ENCODE data around the gene FBXO36. TPM values are rescaled to one million over a fixed set of nuclear protein-coding genes. Genes with fewer than 3 reads are reported as not detected.
"Not testable (repeated sequence)": the region's sequence is repeated elsewhere in the genome, so short reads cannot be mapped to it uniquely, and the experiment has no call there.

Gene FBXO36
- total RNA-seq, 1 donor from 2014 or later, result 0.62 TPM

DNA sequence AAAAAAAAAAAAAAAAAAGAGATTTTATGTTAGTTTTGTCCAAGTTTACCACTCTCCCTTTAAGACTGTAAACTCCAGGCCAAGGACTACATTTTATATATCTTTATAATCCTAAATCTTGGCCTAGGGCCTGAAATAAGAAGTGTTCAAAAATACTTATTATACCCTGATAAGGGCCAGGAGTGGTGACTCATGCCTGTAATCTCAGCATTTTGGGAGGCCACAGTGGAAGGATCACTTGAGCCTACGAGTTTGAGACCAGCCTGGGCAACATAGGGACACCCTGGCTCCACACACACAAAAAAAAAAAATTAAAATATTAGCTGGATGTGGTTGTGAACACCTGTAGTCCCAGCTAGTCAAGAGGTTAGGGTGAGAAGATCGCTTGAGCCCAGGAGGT, 13.2 kb upstream of the FBXO36 start:
- no peak for DNase-seq (ENCODE audit: missing footprints)
- intact Hi-C loops (cut with DNase I), result no loop called here
- ATAC-seq, result no peak

DNA sequence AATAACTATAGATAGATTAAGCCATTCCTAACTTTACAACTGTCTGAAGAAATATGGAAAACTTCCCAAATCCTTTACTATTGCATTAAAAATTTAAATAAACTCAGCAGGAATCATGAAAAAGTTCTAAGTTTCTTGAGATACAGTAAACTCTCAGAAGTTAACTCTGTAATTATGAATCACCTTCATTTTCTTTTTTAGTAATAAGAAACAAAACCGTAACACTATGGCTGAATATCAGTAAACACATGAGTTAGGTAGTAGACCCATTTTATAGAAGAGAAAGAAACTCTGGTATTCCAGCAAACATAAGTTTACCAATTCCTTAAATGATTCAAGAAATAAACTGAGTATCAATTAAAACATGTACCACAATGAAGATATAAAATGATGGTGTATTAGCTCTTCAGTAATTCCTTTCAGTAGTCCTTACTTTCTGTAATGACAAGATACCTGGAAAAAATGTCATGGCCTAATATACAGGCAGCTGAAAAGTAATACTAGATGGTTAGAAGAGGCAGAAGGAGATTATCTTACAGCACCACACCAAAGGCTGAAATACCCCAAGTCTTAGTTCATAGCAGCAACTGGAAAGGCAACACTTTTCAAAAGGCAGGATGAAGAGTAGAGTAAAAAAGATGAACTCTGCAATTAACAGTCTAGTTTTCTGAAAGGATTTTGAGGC, 12.0 kb upstream of the FBXO36 start:
- DNase-seq (ENCODE audit: missing footprints) (no peak), ATAC-seq (no peak)
- intact Hi-C loops (cut with DNase I), result no loop called here

DNA sequence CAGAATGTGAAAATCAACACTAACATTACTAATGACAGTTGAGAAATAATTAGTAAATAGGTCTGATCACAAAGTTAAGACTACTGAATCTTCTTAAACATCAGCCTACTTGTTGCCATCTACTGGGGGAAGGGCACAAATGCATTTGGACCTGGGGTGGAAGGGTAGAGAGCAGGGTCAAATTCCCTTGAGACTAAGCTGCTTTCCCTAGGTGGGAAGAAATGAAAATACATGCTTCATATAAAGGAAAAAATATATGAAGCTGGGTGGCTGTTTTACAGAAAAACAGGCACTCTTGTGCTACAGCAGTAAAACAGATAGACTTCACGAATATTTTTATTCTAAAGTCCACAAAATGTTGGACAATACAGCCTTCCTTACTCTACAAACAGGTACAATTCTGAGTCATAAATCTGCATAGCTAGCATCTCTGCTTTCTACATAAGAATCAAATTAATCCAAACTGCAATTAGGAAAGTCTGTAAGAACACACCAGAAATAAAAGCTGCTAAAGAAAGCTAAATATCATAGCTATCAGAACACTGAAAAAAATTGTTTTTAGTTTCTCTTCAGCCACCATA, 11.4 kb upstream of the FBXO36 start:
- no peak for DNase-seq (ENCODE audit: missing footprints)
- no peak for ATAC-seq
- intact Hi-C loops (cut with DNase I), result no loop called here

DNA sequence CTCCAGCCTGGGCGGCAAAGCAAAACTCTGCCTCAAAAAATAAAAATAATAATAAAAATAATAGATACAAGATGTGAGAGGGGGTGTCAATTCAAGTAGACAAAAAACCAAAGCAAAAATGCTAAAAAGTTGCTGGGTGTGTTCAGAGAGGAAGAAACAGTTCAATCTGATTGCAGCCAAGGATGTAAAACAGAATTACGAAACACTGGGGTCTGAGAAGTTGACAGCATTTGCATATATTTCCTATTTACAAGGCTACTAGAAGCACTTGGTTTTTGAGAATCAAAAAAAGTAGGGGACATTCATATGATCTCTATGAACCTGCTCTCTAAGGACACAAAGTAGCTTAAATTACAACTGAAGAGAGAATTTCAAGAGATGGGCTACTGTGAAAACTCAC, 8.1 kb upstream of the FBXO36 start:
- intact Hi-C loops (cut with DNase I), result no loop called here

DNA sequence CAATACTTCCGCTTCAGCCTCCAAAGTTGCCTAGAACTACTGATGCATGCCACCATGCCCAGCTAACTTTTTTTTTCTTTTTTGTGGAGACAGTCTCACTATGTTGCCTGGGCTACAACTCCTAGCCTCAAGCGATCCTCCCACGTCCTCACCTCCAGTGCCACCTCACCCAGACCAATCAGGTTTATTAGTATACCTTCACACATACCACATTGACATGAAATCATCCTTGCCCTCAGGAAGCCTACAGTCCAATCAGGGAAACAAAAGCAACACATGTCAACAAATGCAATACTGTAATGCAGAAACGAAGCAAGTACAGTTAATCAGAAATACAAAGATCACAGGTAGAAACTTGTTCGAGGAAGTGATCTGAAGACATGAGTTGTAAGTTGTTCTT, 4.5 kb upstream of the FBXO36 start:
- intact Hi-C loops (cut with DNase I), result no loop called here
- ATAC-seq (no peak), DNase-seq (ENCODE audit: missing footprints) (no peak)

More for the DNA sequence above, 8.1 kb upstream of the FBXO36 start:
- ATAC-seq, result no peak
- no peak for DNase-seq (ENCODE audit: missing footprints)

DNA sequence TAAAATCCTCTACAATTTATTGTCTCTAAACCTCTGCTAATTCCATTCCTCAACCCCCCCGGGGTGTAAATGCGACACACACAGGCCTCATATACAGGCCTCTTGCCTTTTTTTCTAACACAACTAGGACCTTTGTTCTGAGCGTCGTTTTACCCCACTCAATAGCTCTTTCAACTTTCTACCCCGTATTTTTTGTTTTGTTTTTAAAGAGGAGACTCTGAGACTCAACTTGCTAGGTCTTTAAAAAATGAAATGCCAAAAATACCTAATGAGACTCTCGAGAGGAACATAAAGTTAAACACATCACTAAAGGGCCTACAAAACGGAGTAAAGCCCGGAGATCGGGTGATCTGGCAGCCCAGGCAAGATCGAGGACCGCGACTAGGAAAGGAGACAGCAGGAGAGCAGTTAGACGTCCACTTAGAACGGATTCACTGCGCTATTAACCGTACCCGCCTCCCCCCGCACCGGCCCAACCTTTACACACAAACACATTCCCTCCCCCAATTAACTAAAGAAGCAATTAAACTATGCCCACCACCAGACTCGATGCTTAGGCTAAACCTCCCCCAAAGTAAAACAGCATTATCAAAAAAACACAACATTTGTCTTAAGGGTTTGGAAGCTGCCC, 2.2 kb upstream of the FBXO36 start:
- DNase-seq (ENCODE audit: missing footprints), result no peak
- intact Hi-C loops (cut with DNase I), result loop anchor here (2.0 kb wide), 1 partner anchor 119 kb away; no protein-coding TSS in a partner anchor
- no peak for ATAC-seq

DNA sequence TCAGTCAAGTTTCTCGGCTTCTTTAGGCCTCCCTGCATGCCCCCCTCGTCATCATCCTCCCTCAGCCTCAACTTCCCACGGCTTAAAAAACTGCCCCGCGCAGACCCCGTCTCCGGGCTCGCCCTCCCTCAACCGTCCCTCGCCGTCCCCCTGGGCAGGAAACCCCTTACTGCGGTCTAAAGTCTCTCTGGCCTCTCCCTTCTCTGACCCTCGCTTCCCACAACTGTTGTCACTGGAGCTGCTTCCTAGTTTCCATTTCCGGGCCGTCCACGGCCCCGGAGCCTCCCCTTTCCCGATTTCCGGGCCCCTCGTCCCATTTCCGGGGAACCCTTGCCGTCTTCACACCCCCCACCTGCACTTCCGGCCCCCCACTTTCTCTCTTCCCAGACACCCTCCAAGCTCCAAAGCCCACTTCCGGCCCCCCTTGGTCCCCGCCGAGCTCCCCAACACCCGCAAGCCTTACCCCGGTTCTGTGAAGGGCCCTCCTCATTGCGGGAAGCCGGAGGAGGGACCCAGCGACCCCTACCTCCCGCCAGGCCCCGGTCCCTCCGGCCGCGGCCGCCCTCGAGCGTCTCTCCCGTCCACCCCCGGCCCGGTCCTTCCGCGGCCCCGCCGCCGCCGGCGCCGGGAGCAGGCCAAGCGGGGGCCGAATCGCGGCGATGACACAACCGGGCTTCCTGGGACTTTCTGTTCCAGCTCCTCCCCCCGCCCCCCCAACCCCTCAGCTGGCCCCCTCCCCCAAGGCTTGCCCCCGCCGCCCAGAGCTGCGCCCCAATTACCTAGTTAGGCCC, 1.0 kb upstream of the FBXO36 start:
- DNase-seq (ENCODE audit: missing footprints) (peak; percentile 80), ATAC-seq (peak; percentile 60)
- intact Hi-C loops (cut with DNase I), result loop anchor here (2.0 kb wide), 1 partner anchor 120 kb away; no protein-coding TSS in a partner anchor

DNA sequence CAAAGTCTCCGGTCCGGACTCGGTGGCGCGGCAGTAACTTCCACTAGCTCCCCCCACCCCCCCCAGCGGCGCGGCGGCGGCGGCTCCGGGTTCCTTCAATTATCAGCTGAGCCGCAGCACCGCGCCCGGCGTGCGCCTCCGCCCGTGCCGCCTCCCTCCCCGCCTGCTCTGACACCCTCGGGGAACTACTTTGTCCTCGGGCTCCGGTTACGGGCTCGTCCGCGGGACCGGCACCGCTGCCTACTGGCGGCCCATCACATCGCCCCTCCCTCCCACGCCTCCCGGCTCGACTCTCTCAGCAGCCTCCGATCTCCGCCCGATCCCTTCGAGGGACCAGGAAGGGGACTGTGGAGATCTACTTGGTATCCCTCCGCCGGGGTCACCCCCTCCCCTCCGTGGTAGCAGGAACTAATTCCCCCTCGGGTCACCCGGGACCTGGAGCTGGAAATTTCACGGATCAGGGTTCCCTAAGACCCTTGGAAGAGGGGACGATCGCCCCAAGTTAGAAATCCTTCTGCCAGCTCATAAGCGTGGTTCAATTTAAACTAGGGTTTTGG, 333 bp upstream of the FBXO36 start, which contains the start of gene TRIP12:
Gene TRIP12, minus strand, starts transcription at position 118 of the 557 bp plus-strand sequence. CDS start 41,930 bp downstream, outside the sequence.
- ATAC-seq (peak; percentile 93), DNase-seq (ENCODE audit: missing footprints) (peak; percentile 96)
- intact Hi-C loops (cut with DNase I), result loop anchor here (2.0 kb wide), 1 partner anchor 121 kb away; no protein-coding TSS in a partner anchor

DNA sequence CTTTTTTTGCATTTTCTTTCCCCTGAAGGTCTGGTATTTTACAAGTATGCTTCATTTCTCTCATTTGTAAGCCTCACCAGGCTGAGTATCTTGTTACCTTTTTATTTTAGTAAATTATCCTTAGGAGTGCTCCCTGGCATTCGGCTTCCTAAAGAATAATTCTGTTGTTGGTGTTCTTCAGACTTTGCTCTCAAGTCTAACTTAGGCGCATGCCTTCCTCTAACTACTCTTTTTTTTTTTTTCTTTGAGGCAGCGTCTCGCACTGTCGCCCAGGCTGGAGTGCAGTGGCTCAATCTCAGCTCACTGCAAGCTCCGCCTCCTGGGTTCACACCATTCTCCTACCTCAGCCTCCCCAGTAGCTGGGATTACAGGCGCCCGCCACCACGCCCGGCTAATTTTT, 2.2 kb downstream of the FBXO36 start:
- ATAC-seq; intact Hi-C loops (cut with DNase I); DNase-seq (ENCODE audit: missing footprints): not testable (repeated sequence)

DNA sequence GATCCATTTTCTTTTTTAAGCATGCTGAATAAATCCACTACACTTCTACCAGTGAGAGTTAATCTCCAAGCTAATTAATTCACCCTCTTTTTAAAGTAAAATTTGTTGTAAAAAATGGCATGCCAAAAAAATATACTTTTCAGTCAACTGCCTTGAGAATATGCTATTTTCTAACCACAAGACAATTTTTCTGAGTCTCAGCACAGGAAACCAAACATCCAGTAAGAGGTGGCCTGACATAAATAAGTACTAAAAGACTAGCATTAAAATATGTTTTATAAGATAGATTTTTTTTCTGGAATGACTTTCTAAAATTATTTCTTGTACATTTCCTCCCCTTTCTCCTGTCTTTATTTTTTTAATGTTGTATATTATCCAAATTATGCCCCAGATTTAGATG, 2.9 kb downstream of the FBXO36 start:
- intact Hi-C loops (cut with DNase I), result no loop called here
- no peak for ATAC-seq
- no peak for DNase-seq (ENCODE audit: missing footprints)

DNA sequence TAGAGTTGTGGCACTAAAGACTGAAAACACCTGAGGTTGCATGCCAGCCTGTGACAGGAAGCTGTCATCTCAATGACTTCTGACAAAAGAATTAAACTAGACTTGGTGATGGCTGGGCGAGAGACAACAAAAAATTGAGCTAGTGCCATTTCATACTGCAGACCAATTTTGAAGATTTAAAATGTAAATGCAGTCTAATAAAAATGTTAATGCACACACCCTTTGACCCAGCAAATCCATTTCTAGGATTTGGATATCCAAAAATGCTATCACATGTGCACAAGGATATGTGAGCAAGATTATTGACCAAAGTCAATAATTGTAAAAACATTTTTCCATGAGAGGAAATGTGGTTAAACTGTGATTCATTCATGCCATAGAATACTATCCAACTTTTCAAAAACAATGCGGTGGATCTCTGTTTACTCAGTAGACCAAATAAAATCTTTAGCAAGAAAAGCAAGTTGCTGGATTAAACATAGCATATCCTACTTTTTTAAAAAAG, 5.6 kb downstream of the FBXO36 start:
- no peak for ATAC-seq
- no peak for DNase-seq (ENCODE audit: missing footprints)

DNA sequence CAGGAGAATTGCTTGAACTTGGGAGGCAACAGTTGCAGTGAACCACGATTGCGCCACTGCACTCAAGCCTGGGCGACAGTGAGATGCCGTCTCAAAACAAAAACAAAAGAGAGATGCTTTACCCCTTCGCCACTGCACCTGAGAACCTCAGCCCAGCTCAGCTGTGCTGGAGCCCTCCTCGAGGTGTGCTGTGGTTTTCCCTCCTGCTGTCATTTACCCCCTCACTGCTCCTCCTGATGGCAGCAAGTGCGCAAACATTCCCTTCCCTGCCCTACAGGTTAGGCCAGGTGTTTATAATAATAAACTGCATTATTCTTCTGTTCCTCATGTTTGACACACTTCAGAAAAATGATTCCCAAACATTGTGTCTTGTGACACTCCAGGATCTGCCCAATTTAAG, 8.4 kb downstream of the FBXO36 start:
- intact Hi-C loops (cut with DNase I), result no loop called here
- DNase-seq (ENCODE audit: missing footprints), result no peak
- ATAC-seq, result no peak

More for the DNA sequence above, 5.6 kb downstream of the FBXO36 start:
- intact Hi-C loops (cut with DNase I), result no loop called here

DNA sequence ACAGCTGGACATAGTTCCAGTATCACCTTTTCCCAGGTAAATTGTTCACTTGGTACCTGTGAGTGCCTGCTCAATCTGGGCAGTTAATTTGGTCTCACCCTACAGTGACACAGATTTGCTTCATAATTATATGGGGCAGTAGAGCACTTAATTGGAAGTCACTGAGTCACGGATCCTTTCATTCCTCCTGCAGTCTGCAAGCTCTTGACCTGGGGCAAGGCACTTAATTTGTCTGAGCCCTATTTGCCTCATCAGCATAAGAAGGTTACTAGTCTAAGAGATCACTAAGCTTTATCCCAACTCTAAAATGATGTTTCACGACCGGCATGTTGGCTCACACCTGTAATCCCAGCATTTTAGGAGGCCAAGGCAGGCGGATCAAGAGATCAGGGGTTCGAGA, 8.9 kb downstream of the FBXO36 start:
- no peak for DNase-seq (ENCODE audit: missing footprints)
- intact Hi-C loops (cut with DNase I), result no loop called here

DNA sequence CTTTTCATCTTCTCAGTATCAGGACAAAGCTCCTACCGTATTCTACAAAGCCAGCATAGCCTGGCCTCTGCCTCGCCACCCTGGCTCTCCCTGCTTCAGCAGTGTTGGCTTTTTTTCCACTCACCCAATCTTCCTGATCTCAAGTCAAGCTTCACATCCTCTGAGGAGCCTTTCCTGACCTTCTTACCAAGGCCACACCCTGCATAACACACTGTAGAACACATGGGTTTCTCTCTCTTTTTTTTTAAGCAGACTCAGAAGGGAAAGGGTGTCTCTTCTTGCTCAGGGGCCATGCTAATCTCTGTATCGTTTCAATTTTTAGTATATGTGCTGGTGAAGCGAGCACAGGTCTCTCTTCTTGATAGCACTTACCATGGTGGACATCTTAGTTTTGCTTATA, 15.2 kb downstream of the FBXO36 start:
- intact Hi-C loops (cut with DNase I), result no loop called here
- no peak for ATAC-seq
- DNase-seq (ENCODE audit: missing footprints), result no peak

More for the DNA sequence above, 8.9 kb downstream of the FBXO36 start:
- no peak for ATAC-seq

DNA sequence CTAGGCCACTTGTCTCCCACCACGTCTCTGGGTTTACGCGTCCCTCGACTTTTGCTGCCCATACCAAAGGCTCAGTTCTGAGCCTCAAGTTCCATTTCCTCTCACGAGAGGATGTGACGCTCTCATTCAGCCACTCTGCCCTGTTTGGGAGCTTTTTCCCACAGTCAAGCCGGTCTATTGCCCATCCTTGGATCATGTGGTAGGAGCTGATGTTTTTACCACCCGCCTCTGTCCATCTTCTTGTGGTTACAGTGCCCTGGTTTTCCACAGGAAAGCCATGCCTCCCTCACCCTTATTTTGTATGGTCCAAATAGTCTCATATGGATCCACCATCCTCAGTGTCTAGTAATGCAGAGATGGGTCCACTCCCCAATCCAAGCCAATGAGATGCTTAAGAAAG, 20.4 kb downstream of the FBXO36 start:
- ATAC-seq (no peak), DNase-seq (ENCODE audit: missing footprints) (no peak)
- intact Hi-C loops (cut with DNase I), result no loop called here

DNA sequence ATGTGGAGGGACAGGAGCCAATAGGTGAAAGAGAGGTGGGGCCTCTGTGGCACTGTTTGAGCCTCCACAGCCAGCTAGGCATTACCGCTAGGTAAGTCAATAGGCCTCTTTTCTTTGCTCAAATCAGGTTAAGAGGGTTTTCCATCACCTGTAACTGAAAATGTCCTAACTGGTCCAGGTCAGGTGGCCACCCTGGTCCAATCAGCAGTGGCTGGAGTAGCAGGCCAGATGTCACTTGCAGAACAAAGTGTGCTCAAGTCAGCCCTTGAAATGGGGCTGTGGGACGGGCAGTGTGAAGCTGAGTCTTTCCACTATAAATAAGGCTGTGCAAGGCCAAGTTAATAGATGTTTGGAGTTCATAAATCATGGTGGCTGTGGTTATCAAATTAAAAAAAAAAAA, 20.9 kb downstream of the FBXO36 start:
- intact Hi-C loops (cut with DNase I), result no loop called here
- ATAC-seq (no peak), DNase-seq (ENCODE audit: missing footprints) (no peak)

DNA sequence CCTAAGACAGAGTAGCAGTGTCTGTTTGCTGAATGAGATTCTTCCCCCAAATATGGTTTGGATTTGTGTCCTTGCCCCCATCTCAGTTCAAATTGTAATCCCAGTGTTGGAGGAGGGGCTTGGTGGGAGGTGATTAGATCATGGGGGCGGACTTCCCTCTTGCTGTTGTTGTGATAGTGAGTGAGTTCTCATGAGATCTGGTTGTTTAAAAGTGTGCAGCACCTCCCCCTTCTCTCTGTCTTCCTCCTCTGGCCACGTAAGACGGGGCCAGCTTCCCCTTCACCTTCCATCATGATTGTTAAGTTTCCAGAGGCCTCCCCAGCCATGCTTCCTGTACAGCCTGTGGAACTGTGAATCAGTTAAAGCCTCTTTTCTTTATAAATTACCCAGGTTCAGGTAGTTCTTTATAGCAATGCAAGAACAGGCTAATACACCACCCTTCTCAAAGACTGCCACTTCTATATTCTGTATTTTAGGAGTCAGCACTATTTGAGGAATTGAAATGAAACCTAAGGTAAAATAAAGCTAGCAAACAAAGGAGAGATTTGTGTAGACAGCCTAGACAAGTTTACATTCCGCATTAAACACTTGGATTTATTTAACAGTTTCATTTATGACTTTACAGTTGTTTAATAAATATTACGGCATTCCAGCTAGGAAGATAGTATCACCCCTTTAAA, 21.6 kb downstream of the FBXO36 start:
- no peak for ATAC-seq
- intact Hi-C loops (cut with DNase I), result no loop called here

DNA sequence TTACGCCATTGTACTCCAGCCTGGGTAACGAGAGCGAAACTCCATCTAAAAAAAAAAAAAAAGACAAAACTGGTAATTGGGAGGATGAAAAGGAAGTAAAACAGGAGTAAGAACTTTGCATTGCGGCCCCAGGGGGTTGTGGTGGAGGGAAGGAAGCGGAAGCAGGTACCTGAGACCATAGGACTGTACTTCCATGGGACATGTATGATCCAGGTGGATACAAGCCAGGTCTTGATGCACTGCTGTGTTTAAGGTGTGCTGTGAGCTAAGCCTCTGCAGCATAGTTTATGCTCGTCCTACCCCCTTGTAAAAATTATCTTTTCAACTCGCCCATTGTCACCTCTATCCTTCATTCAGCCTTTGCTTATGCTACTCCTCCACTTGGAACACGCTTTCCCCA, 23.7 kb downstream of the FBXO36 start:
- DNase-seq (ENCODE audit: missing footprints), result no peak
- ATAC-seq, result no peak
- intact Hi-C loops (cut with DNase I), result no loop called here

More for the DNA sequence above, 21.6 kb downstream of the FBXO36 start:
- no peak for DNase-seq (ENCODE audit: missing footprints)

Measured in Right ventricle myocardium inferior (tissue), 1 donor.